G401 (cell line): ENCODE results near the gene SAMD3. TPM values are rescaled to one million over a fixed set of nuclear protein-coding genes. Genes with fewer than 3 reads are reported as not detected.
"Not testable (repeated sequence)": the region's sequence is repeated elsewhere in the genome, so short reads cannot be mapped to it uniquely, and the experiment has no call there.

Experiments
- DNase-seq: peaks from one replicate; pipeline ENCODE4 v3.0.0-alpha.2; 2015; ENCODE audit warnings: low spot score
- in situ Hi-C: cut with HindIII; loops from 2 replicates; pipeline ENCODE4 v1.10.0; 2016; ENCODE audit warnings: low sequenced_read_pairs, mixed read lengths
- total RNA-seq: library from RNA; depleted of rRNA; stranded (reverse); fragments of >200 nt; shearing (Covaris generic); gene quantifications from 2 replicates; pipeline ENCODE4 v1.2.3, GENCODE V29; 2014

SAMD3 gene
- total RNA-seq, 1 experiment from 2014 or later, result not detected

- in situ Hi-C loops, result no loop called here
- DNase-seq, result no peak
Observed at GRCh38 chr6:130147111-130147510, 75.6 kb downstream of the SAMD3 start.

- in situ Hi-C loops, result no loop called here
- DNase-seq, result no peak
Observed at GRCh38 chr6:130143709-130144108, 79.0 kb downstream of the SAMD3 start.

GRCh38 chr6:130140084-130140483 is 82.7 kb downstream of the SAMD3 start:
- in situ Hi-C loops, result no loop called here
- no peak for DNase-seq

- in situ Hi-C loops, result no loop called here
Observed at GRCh38 chr6:130138909-130139242, 83.9 kb downstream of the SAMD3 start.

GRCh38 chr6:130138116-130138908 is 84.4 kb downstream of the SAMD3 start:
- DNase-seq, result no peak
- in situ Hi-C loops, result no loop called here

More at GRCh38 chr6:130138909-130139242, 83.9 kb downstream of the SAMD3 start:
- DNase-seq, result no peak

- in situ Hi-C loops, result no loop called here
- DNase-seq, result no peak
Observed at GRCh38 chr6:130136798-130137197, 86.0 kb downstream of the SAMD3 start.

GRCh38 chr6:130134582-130134981 is 88.2 kb downstream of the SAMD3 start:
- in situ Hi-C loops, result no loop called here
- DNase-seq, result no peak

GRCh38 chr6:130132286-130132701 is 90.5 kb downstream of the SAMD3 start:
- in situ Hi-C loops, result no loop called here

GRCh38 chr6:130129762-130130246 is 92.9 kb downstream of the SAMD3 start:
- no peak for DNase-seq
- in situ Hi-C loops, result no loop called here

More at GRCh38 chr6:130132286-130132701, 90.5 kb downstream of the SAMD3 start:
- DNase-seq, result no peak

GRCh38 chr6:130128326-130128725 is 94.4 kb downstream of the SAMD3 start:
- no peak for DNase-seq

GRCh38 chr6:130127195-130127594 is 95.6 kb downstream of the SAMD3 start:
- in situ Hi-C loops, result no loop called here
- no peak for DNase-seq

More at GRCh38 chr6:130128326-130128725, 94.4 kb downstream of the SAMD3 start:
- in situ Hi-C loops, result no loop called here

- in situ Hi-C loops, result no loop called here
- DNase-seq, result no peak
Observed at GRCh38 chr6:130122243-130122642, 100.5 kb downstream of the SAMD3 start.

- in situ Hi-C loops, result no loop called here
- no peak for DNase-seq
Observed at GRCh38 chr6:130120731-130121130, 102.0 kb downstream of the SAMD3 start.

GRCh38 chr6:130119211-130119610 is 103.5 kb downstream of the SAMD3 start:
- in situ Hi-C loops, result no loop called here
- no peak for DNase-seq

GRCh38 chr6:130118236-130118635 is 104.5 kb downstream of the SAMD3 start:
- no peak for DNase-seq
- in situ Hi-C loops, result no loop called here

- in situ Hi-C loops, DNase-seq: not testable (repeated sequence)
Observed at GRCh38 chr6:130117187-130117701, 105.5 kb downstream of the SAMD3 start.

GRCh38 chr6:130116273-130116672 is 106.5 kb downstream of the SAMD3 start:
- in situ Hi-C loops, result no loop called here
- no peak for DNase-seq

- no peak for DNase-seq
- in situ Hi-C loops, result no loop called here
Observed at GRCh38 chr6:130115036-130115435, 107.7 kb downstream of the SAMD3 start.

- in situ Hi-C loops, result no loop called here
Observed at GRCh38 chr6:130113201-130113710, 109.5 kb downstream of the SAMD3 start.

GRCh38 chr6:130111031-130111430 is 111.7 kb downstream of the SAMD3 start:
- in situ Hi-C loops, result no loop called here

More at GRCh38 chr6:130113201-130113710, 109.5 kb downstream of the SAMD3 start:
- DNase-seq, result no peak

More at GRCh38 chr6:130111031-130111430, 111.7 kb downstream of the SAMD3 start:
- no peak for DNase-seq
